NCI-H2107 (cell line): ENCODE results near the gene MRGPRX4.

ENCODE experiments used
- DNase-seq: peaks from one replicate; lab custom pipeline; 2025; lab: John Stamatoyannopoulos, UW

Gene MRGPRX4

DNA sequence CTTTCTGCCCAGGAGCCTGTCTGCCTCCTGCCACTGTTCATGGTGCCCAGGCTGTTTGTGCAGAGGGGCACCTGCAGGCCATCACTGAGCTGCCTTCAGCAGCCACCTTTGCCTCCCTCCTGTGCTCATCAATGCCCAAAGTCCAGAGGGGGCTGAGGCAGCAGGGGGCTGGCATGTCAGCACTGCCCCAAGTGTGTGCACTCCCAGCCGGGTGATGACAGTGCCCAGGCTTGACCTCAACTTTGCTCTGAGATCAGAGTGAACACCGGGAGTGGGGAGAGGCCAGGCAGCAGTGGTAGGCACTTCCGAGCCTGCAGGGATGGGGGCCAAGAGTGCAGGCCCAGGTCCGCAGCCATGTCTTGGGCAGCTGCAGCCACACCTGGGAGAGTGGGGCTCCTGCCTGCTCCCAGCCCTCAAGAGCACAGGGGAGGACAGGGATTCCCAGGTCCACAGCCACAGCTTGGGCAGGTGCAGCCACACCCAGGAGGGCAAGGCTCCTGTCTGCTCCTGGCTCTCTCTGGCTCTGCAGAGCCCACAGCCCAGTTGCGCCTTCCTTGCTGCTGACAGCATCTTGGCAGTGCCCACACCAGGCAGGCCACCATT lies 48.7 kb downstream of the MRGPRX4 start:
- DNase-seq = no peak

DNA sequence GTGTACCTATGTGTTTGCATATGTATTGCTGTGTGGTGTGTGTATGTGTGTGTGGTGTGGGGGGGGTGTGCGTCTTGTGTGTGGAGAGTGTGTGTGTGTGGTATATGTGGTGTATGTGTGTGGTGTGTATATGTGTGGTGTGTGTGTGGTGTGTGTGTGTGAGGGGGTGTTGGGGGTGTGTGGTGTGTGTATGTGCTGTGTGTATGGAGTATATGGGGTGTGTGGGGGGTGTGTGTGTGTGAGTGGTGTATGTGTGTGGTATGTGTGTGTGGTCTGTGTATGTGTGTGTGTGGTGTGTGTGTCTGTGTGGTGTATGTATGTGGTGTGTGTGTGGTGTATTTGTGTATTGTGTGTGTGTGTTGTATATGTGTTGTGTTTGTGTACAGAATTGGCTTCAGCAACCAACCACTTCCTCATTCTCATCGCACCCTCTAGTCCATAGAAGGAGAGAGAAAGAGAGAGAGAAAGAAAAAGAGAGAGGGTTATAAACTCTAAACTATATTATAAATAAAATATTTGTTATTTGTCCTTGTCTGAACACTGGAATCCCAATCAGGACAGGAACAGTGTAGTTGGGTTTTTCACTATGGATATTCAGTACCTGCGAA lies 50.3 kb downstream of the MRGPRX4 start:
- DNase-seq = no peak
